A673 (cell line): ENCODE results near the gene AIMP1. TPM values are rescaled to one million over a fixed set of nuclear protein-coding genes. Genes with fewer than 3 reads are reported as not detected.

Experiments used
- BruUV-seq: library from RNA; stranded (reverse); fragments of 400-500 nt; replicated peaks from 2 replicates; lab custom pipeline; 2021; lab: Mats Ljungman, UMichigan
- CTCF ChIA-PET: fragments of 300-600 bp; sonication (Branson Sonifier 250); formaldehyde crosslinking; loops from one replicate; lab custom pipeline; 2022; ENCODE audit warnings: antibody characterized with exemption; lab: Charles Lee
- POLR2A ChIA-PET: fragments of 300-600 bp; sonication (Branson Sonifier 250); formaldehyde crosslinking; loops from one replicate; lab custom pipeline; 2022; ENCODE audit warnings: antibody characterized with exemption; ENCODE audit not compliant: low non-redundant PET; lab: Charles Lee
- DNase-seq: peaks from one replicate; pipeline ENCODE4 v3.0.0-alpha.2; 2015; ENCODE audit warnings: low spot score
- H3K27ac ChIP-seq: fragments of 200-600 bp; sonication (generic); 2 replicates; pipeline ENCODE4 v1.5.1; 2016; ENCODE audit warnings: mixed run types, low read depth, mild to moderate bottlenecking, mixed read lengths, antibody characterized with exemption, low read length; ENCODE audit not compliant: poor library complexity, severe bottlenecking
- H3K27me3 ChIP-seq: fragments of 200-600 bp; sonication (generic); replicated peaks from 2 replicates; pipeline ENCODE4 v1.6.1; 2017; ENCODE audit warnings: mixed run types, low read depth, mild to moderate bottlenecking, mixed read lengths, antibody characterized with exemption, low read length; ENCODE audit not compliant: insufficient read depth, poor library complexity
- H3K36me3 ChIP-seq: fragments of 200-600 bp; sonication (generic); 2 replicates; pipeline ENCODE4 v1.6.1; 2016; ENCODE audit warnings: mixed run types, mild to moderate bottlenecking, mixed read lengths, antibody characterized with exemption, low read length; ENCODE audit not compliant: insufficient read depth, poor library complexity, severe bottlenecking
- H3K4me1 ChIP-seq: fragments of 200-600 bp; sonication (generic); 2 replicates; pipeline ENCODE4 v1.6.1; 2017; ENCODE audit warnings: mixed run types, mild to moderate bottlenecking, mixed read lengths, antibody characterized with exemption, low read length; ENCODE audit not compliant: insufficient read depth, poor library complexity, severe bottlenecking
- H3K4me3 ChIP-seq: fragments of 200-600 bp; sonication (generic); 2 replicates; pipeline ENCODE4 v1.5.1; 2016; ENCODE audit warnings: low read depth, mixed run types, mild to moderate bottlenecking, mixed read lengths, low read length; ENCODE audit not compliant: poor library complexity, severe bottlenecking
- H3K9me3 ChIP-seq: fragments of 200-600 bp; sonication (generic); 2 replicates; pipeline ENCODE4 v1.6.1; 2016; ENCODE audit warnings: mixed run types, low read depth, mild to moderate bottlenecking, mixed read lengths, antibody characterized with exemption, low read length; ENCODE audit not compliant: poor library complexity, severe bottlenecking
- CTCF ChIP-seq: fragments of 300-800, 200-600 bp; sonication (generic); conservative IDR thresholded peaks from 2 replicates; pipeline ENCODE4 v1.5.1; 2017; ENCODE audit warnings: low read depth, mild to moderate bottlenecking, antibody characterized with exemption, low read length, moderate library complexity, mixed read lengths
- EZH2 ChIP-seq: fragments of 200-600 bp; sonication (generic); IDR thresholded peaks from 2 replicates; pipeline ENCODE4 v1.6.1; 2017; ENCODE audit warnings: borderline replicate concordance, low read depth, mild to moderate bottlenecking, mixed read lengths, antibody characterized with exemption, low read length; ENCODE audit not compliant: poor library complexity, severe bottlenecking
- intact Hi-C: fragments of 100-400 bp; cut with micrococcal nuclease; formaldehyde crosslinking; loops from one replicate; pipeline ENCODE4 v1.10.0; 2022; ENCODE audit not compliant: unreplicated experiment
- total RNA-seq: library from RNA; stranded (reverse); gene quantifications from 2 replicates; pipeline ENCODE4 v1.2.3, GENCODE V29; 2021

AIMP1 gene
- total RNA-seq, 1 experiment from 2014 or later, result 74.8 TPM

- ChIA-PET CTCF (no interaction called here), POLR2A (no interaction called here)
- BruUV-seq, result no TSS peak
- H3K27ac ChIP-seq, result no peak overlapping the region
- no peaks in the 10 kb centered on the region for H3K36me3 ChIP-seq
- no peak for DNase-seq
- no peak overlapping the region for H3K4me3 ChIP-seq
- H3K4me1 ChIP-seq, result no peaks in the 10 kb centered on the region
- no peak for TF ChIP-seq EZH2
- no peak for TF ChIP-seq CTCF
- H3K27me3 ChIP-seq, result no peaks in the 10 kb centered on the region
- no peaks in the 10 kb centered on the region for H3K9me3 ChIP-seq
- intact Hi-C loops, result no loop called here
These were observed 32.1 kb upstream of the AIMP1 start for GRCh38 chr4:106284227-106284626.

- DNase-seq, result no peak
- H3K27ac ChIP-seq, result no peak overlapping the region
- H3K4me1 ChIP-seq, result no peaks in the 10 kb centered on the region
- no peaks in the 10 kb centered on the region for H3K9me3 ChIP-seq
- no TSS peak for BruUV-seq
- H3K4me3 ChIP-seq, result no peak overlapping the region
- ChIA-PET CTCF (no interaction called here), POLR2A (no interaction called here)
- H3K36me3 ChIP-seq, result no peaks in the 10 kb centered on the region
- no peak for TF ChIP-seq CTCF
- TF ChIP-seq EZH2, result no peak
- H3K27me3 ChIP-seq, result no peaks in the 10 kb centered on the region
- intact Hi-C loops, result no loop called here
These were observed 29.7 kb upstream of the AIMP1 start for GRCh38 chr4:106286611-106287010.

DNA sequence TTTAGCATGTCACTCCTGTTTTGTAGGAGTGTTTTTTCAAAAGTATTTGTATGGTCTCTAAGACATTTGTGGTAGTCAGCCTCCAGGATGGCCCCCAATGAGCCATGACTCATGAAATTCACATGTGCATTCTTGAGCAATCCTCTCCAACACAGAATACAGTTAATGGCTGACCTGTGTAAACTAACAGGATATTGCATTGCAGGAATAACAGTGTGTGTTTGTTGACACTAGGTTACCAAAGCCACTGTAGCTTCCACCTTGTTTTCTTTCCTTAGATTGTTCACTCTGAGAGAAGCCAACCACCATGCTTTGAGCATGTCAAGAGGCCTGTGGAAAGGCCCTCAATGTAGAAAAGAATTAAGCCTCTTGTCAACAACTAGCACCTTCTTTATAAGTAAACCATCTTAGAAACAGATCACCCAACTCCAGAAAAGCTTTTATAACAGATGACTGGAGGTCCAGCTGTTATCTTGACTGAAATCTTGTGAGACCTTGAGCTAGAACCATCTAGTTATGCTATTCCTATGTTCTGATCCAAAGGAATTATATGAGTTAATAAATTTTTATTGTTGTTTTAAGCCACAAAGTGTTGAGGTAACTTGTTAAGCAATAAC, 28.9 kb upstream of the AIMP1 start:
- H3K27me3 ChIP-seq, result no peaks in the 10 kb centered on the region
- H3K4me1 ChIP-seq, result no peaks in the 10 kb centered on the region
- intact Hi-C loops, result no loop called here
- H3K27ac ChIP-seq, result no peak overlapping the region
- no TSS peak for BruUV-seq
- H3K9me3 ChIP-seq, result no peaks in the 10 kb centered on the region
- H3K36me3 ChIP-seq, result no peaks in the 10 kb centered on the region
- TF ChIP-seq EZH2 (no peak), CTCF (no peak)
- CTCF ChIA-PET, result no interaction called here
- peak; percentile 21 for DNase-seq
- POLR2A ChIA-PET, result no interaction called here
- no peak overlapping the region for H3K4me3 ChIP-seq
